VCaP (cell line): ENCODE measurements around the gene B3GALT2.

Experiments used
- H3K27ac ChIP-seq: fragments of 450-650 bp; 2 replicates; pipeline ENCODE4 v1.5.1; 2017
- CTCF ChIP-seq: fragments of 450-650 bp; conservative IDR thresholded peaks from 2 replicates; pipeline ENCODE4 v1.5.1; 2017; ENCODE audit warnings: mild to moderate bottlenecking, moderate library complexity

B3GALT2 gene

GRCh38 chr1:193190096-193190744 is 3.8 kb upstream of the B3GALT2 start:
- TF ChIP-seq CTCF = peak; percentile 70
- no peak overlapping the region for H3K27ac ChIP-seq

GRCh38 chr1:193189442-193190095 is 3.2 kb upstream of the B3GALT2 start:
- no peak for TF ChIP-seq CTCF

GRCh38 chr1:193188915-193189314 is 2.5 kb upstream of the B3GALT2 start:
- peak overlapping the region; percentile 9; the same call in 1 of the 2 replicates for H3K27ac ChIP-seq

More at GRCh38 chr1:193189442-193190095, 3.2 kb upstream of the B3GALT2 start:
- no peak overlapping the region for H3K27ac ChIP-seq

GRCh38 chr1:193187114-193187513 is 701 bp upstream of the B3GALT2 start:
- no peak for TF ChIP-seq CTCF
- peak overlapping the region; percentile 67 for H3K27ac ChIP-seq

- TF ChIP-seq CTCF = no peak
- H3K27ac ChIP-seq = peak overlapping the region; percentile 67; the same call in 1 of the 2 replicates
Measured at GRCh38 chr1:193185211-193185610, 1.2 kb downstream of the B3GALT2 start.

- no peak overlapping the region for H3K27ac ChIP-seq
- TF ChIP-seq CTCF = no peak
Measured at GRCh38 chr1:193184776-193185175, 1.6 kb downstream of the B3GALT2 start.

- peak; percentile 88 for TF ChIP-seq CTCF
- H3K27ac ChIP-seq = no peak overlapping the region; the same call in 1 of the 2 replicates
Measured at GRCh38 chr1:193183019-193183627, 3.3 kb downstream of the B3GALT2 start.

GRCh38 chr1:193181985-193182384 is 4.4 kb downstream of the B3GALT2 start:
- TF ChIP-seq CTCF = no peak
- no peak overlapping the region for H3K27ac ChIP-seq
